ENCODE results near the gene UBN2. TPM values are rescaled to one million over a fixed set of nuclear protein-coding genes. Genes with fewer than 3 reads are reported as not detected.

Gene UBN2
- total RNA-seq, 1 experiment from 2014 or later: 14.8 TPM

DNA sequence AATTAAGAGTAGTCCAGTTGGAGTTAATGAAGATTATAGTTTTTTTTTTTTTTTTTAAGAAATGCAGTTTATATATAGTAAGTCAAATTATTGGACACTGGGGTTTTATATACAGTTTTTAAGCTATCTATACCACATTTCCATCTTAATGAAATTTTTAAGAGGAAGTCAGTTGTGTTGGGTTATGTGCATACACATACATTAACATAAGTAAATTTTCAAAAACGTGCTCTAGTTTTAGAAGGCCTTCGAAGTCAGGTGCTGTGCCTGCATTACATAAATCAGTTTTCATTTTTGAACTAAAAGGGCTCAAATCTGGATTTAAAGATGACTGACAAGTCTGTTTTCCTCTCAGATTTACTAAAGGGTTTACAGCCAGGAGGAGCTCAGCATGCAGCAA lies 62.5 kb downstream of the UBN2 start (continued):
- TF ChIP-seq, protein P1, sequence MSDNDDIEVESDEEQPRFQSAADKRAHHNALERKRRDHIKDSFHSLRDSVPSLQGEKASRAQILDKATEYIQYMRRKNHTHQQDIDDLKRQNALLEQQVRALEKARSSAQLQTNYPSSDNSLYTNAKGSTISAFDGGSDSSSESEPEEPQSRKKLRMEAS (IDR thresholded peaks at IDR 0.05): no peak
- no peak for TF ChIP-seq ZNF274 (IDR thresholded peaks at IDR 0.05; ENCODE audit: low read depth, low read length)
- TF ChIP-seq POLR2A (IDR thresholded peaks at IDR 0.05; ENCODE audit: borderline replicate concordance, extremely low read depth, insufficient read depth, insufficient read length): no peak
- no peak for TF ChIP-seq EGR1 (IDR thresholded peaks at IDR 0.05; ENCODE audit: low read depth)
- TF ChIP-seq, protein P2, sequence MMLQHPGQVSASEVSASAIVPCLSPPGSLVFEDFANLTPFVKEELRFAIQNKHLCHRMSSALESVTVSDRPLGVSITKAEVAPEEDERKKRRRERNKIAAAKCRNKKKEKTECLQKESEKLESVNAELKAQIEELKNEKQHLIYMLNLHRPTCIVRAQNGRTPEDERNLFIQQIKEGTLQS (IDR thresholded peaks at IDR 0.05): no peak
- no peak for TF ChIP-seq POLR2AphosphoS5 (IDR thresholded peaks at IDR 0.05; ENCODE audit: low read depth, low read length)

DNA sequence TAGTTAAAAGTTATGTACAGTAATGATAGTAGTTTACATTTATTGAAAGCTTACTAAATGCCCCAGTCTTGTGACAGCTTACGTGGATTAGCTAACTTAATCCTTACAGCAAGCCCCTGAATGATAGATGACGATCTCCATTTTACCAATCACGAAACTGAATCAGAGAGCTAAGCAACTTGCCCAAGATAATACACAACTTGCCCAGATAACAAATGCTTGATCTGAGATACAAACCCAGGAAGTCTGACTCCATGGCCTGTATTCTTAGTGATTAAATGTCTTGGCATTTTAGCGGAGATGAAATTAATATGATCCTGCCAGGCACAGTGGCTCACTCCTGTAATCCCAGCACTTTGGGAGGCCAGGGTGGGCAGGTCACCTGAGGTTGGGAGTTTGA lies 63.2 kb downstream of the UBN2 start:
- no peak for DNase-seq (ENCODE audit: low read depth, low spot score)
- no peaks in the 10 kb centered on the region for H3K27me3 ChIP-seq (ENCODE audit: insufficient read depth, low read length)
- H3K36me3 ChIP-seq (ENCODE audit: control insufficient read depth in 1 of 2, insufficient read depth in 2 of 2, low read length in 2 of 2): no peaks in the 10 kb centered on the region
- no peak overlapping the region for H3K27ac ChIP-seq (ENCODE audit: low read depth, low read length)
- no peaks in the 10 kb centered on the region for H3K79me2 ChIP-seq (ENCODE audit: insufficient read depth, low read length)
- ChIA-PET POLR2A (no interaction called here), CTCF (no interaction called here), RAD21 (ENCODE audit: low non-redundant PET in 1 of 2, low total read pairs in 2 of 2, uncharacterized antibody in 2 of 2, unreplicated experiment in 2 of 2) (no interaction called here)
- no peak overlapping the region for H3K4me2 ChIP-seq (ENCODE audit: low read length)
- intact Hi-C loops (cut with micrococcal nuclease): no loop called here
- H4K20me1 ChIP-seq (ENCODE audit: insufficient read depth): no peaks in the 10 kb centered on the region
- no peaks in the 10 kb centered on the region for H3K9me3 ChIP-seq (ENCODE audit: control insufficient read depth in 1 of 2, insufficient read depth in 1 of 2, low read depth in 1 of 2, low read length in 2 of 2)
- BruUV-seq (replicated peaks): no TSS peak
- no peak overlapping the region for H3K4me3 ChIP-seq (replicated peaks in 1 of 2; ENCODE audit: low read depth in 1 of 2, low read length in 2 of 2)
- no peak for ATAC-seq
- H3K9ac ChIP-seq (ENCODE audit: low read length): no peak overlapping the region
- TF ChIP-seq EGR1 (IDR thresholded peaks at IDR 0.05; ENCODE audit: low read depth) (no peak), SP1 (IDR thresholded peaks at IDR 0.05; ENCODE audit: low read depth) (no peak), TCF7L2 (IDR thresholded peaks at IDR 0.05; ENCODE audit: borderline replicate concordance, extremely low read depth, insufficient read depth, insufficient read length) (no peak), CBX3 (IDR thresholded peaks at IDR 0.05; ENCODE audit: low read depth) (no peak), FOSL1 (IDR thresholded peaks at IDR 0.05; ENCODE audit: low read depth) (no peak), JUND (IDR thresholded peaks at IDR 0.05) (no peak), SIN3A (IDR thresholded peaks at IDR 0.05; ENCODE audit: low read depth) (no peak), SRF (IDR thresholded peaks at IDR 0.05; ENCODE audit: low read depth) (no peak), POLR2A (IDR thresholded peaks at IDR 0.05; ENCODE audit: borderline replicate concordance, extremely low read depth, insufficient read depth, insufficient read length) (no peak), CEBPB (IDR thresholded peaks at IDR 0.05; ENCODE audit: low read depth) (no peak), EZH2phosphoT487 (IDR thresholded peaks at IDR 0.05; ENCODE audit: borderline replicate concordance) (no peak), ZNF274 (IDR thresholded peaks at IDR 0.05; ENCODE audit: low read depth, low read length) (no peak)
- TF ChIP-seq, protein P3, sequence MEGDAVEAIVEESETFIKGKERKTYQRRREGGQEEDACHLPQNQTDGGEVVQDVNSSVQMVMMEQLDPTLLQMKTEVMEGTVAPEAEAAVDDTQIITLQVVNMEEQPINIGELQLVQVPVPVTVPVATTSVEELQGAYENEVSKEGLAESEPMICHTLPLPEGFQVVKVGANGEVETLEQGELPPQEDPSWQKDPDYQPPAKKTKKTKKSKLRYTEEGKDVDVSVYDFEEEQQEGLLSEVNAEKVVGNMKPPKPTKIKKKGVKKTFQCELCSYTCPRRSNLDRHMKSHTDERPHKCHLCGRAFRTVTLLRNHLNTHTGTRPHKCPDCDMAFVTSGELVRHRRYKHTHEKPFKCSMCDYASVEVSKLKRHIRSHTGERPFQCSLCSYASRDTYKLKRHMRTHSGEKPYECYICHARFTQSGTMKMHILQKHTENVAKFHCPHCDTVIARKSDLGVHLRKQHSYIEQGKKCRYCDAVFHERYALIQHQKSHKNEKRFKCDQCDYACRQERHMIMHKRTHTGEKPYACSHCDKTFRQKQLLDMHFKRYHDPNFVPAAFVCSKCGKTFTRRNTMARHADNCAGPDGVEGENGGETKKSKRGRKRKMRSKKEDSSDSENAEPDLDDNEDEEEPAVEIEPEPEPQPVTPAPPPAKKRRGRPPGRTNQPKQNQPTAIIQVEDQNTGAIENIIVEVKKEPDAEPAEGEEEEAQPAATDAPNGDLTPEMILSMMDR (IDR thresholded peaks at IDR 0.05 in 2 of 3, conservative IDR thresholded peaks at IDR 0.05 in 1 of 3; ENCODE audit: borderline replicate concordance in 1 of 3, insufficient read depth in 1 of 3, low read depth in 2 of 3, low read length in 2 of 3): no peak
- TF ChIP-seq, protein P4, sequence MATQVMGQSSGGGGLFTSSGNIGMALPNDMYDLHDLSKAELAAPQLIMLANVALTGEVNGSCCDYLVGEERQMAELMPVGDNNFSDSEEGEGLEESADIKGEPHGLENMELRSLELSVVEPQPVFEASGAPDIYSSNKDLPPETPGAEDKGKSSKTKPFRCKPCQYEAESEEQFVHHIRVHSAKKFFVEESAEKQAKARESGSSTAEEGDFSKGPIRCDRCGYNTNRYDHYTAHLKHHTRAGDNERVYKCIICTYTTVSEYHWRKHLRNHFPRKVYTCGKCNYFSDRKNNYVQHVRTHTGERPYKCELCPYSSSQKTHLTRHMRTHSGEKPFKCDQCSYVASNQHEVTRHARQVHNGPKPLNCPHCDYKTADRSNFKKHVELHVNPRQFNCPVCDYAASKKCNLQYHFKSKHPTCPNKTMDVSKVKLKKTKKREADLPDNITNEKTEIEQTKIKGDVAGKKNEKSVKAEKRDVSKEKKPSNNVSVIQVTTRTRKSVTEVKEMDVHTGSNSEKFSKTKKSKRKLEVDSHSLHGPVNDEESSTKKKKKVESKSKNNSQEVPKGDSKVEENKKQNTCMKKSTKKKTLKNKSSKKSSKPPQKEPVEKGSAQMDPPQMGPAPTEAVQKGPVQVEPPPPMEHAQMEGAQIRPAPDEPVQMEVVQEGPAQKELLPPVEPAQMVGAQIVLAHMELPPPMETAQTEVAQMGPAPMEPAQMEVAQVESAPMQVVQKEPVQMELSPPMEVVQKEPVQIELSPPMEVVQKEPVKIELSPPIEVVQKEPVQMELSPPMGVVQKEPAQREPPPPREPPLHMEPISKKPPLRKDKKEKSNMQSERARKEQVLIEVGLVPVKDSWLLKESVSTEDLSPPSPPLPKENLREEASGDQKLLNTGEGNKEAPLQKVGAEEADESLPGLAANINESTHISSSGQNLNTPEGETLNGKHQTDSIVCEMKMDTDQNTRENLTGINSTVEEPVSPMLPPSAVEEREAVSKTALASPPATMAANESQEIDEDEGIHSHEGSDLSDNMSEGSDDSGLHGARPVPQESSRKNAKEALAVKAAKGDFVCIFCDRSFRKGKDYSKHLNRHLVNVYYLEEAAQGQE (IDR thresholded peaks at IDR 0.05; ENCODE audit: low read depth): no peak
- TF ChIP-seq, protein P1 (IDR thresholded peaks at IDR 0.05): no peak
- no peaks in the 10 kb centered on the region for H3K9me2 ChIP-seq (ENCODE audit: insufficient read depth)
- no peak overlapping the region for H2AFZ ChIP-seq (ENCODE audit: low read depth, low read length, poor library complexity, severe bottlenecking)
- H3K4me1 ChIP-seq (ENCODE audit: control insufficient read depth in 1 of 2, insufficient read depth in 2 of 2, low read length in 2 of 2): no peaks in the 10 kb centered on the region
